ENCODE results near the gene ARHGAP27. TPM values are rescaled to one million over a fixed set of nuclear protein-coding genes. Genes with fewer than 3 reads are reported as not detected.

The ARHGAP27 gene
- total RNA-seq, 2 experiments from 2014 or later: 55.5 to 56.8 TPM

- no peaks in the 10 kb centered on the region for H3K36me3 ChIP-seq (ENCODE audit: insufficient read depth, low read length)
- no peaks in the 10 kb centered on the region for H3K79me2 ChIP-seq (ENCODE audit: insufficient read depth, low read depth, low read length)
- no peaks in the 10 kb centered on the region for H4K20me1 ChIP-seq (ENCODE audit: insufficient read depth, low read length)
- CTCF ChIA-PET (ENCODE audit: unreplicated experiment): interaction anchor here (0.9 kb wide), 1 partner anchor 27 kb away, joined by 3 read pairs; no protein-coding TSS in a partner anchor
- BruUV-seq (replicated peaks): no TSS peak
- DNase-seq (ENCODE audit: low spot score): no peak
- no peak overlapping the region for H2AFZ ChIP-seq (ENCODE audit: low read length)
- peaks cover 6% of the 10 kb centered on the region for H3K4me1 ChIP-seq (ENCODE audit: insufficient read depth, low read length, poor library complexity, severe bottlenecking)
- no peak overlapping the region for H3K27ac ChIP-seq (ENCODE audit: low read depth, low read length, poor library complexity, severe bottlenecking)
- no peaks in the 10 kb centered on the region for H3K9me2 ChIP-seq (ENCODE audit: insufficient read depth, low read length)
- TF ChIP-seq, protein P1, sequence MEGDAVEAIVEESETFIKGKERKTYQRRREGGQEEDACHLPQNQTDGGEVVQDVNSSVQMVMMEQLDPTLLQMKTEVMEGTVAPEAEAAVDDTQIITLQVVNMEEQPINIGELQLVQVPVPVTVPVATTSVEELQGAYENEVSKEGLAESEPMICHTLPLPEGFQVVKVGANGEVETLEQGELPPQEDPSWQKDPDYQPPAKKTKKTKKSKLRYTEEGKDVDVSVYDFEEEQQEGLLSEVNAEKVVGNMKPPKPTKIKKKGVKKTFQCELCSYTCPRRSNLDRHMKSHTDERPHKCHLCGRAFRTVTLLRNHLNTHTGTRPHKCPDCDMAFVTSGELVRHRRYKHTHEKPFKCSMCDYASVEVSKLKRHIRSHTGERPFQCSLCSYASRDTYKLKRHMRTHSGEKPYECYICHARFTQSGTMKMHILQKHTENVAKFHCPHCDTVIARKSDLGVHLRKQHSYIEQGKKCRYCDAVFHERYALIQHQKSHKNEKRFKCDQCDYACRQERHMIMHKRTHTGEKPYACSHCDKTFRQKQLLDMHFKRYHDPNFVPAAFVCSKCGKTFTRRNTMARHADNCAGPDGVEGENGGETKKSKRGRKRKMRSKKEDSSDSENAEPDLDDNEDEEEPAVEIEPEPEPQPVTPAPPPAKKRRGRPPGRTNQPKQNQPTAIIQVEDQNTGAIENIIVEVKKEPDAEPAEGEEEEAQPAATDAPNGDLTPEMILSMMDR (conservative IDR thresholded peaks at IDR 0.05; ENCODE audit: low read length): no peak
- no peak for TF ChIP-seq EZH2phosphoT487 (IDR thresholded peaks at IDR 0.05; ENCODE audit: borderline replicate concordance, low read depth, low read length)
- POLR2A ChIA-PET: interaction anchor here (0.6 kb wide), 1 partner anchor 317 kb away, joined by 4 read pairs; no protein-coding TSS in a partner anchor
- no peaks in the 10 kb centered on the region for H3K9me3 ChIP-seq (ENCODE audit: low read length)
- H3K4me3 ChIP-seq (ENCODE audit: low read depth, low read length, poor library complexity, severe bottlenecking): no peak overlapping the region
- intact Hi-C loops (cut with micrococcal nuclease; ENCODE audit: unreplicated experiment): no loop called here
- H3K4me2 ChIP-seq (ENCODE audit: low read length): no peak overlapping the region
These were observed 66.0 kb downstream of the ARHGAP27 start for GRCh38 chr17:45366691-45367090.

DNA sequence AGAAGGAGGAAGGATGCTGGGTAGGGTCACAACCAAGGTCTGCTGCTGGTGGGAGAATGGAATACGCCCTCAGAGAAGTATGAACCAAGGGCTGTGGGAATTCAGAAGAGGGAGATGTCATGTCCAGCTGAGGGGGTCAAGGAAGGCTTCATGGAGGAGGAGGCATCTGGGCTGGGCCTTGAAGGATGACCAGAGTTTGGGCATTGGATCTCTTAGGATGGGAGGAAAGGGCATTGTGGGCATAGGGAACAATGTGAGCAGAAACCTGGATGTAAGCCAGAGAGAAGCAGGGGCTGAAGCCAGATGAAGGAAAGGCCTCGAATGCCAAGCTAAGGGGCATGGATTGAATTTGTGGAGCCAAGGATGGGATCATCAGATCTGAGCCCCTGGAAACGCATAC lies 66.6 kb downstream of the ARHGAP27 start:
- ChIA-PET POLR2A (no interaction called here), CTCF (ENCODE audit: unreplicated experiment) (no interaction called here)
- no peak for DNase-seq (ENCODE audit: low spot score)
- no peaks in the 10 kb centered on the region for H3K9me2 ChIP-seq (ENCODE audit: insufficient read depth, low read length)
- no peak overlapping the region for H3K27ac ChIP-seq (ENCODE audit: low read depth, low read length, poor library complexity, severe bottlenecking)
- no peaks in the 10 kb centered on the region for H3K9me3 ChIP-seq (ENCODE audit: low read length)
- TF ChIP-seq, protein P1 (conservative IDR thresholded peaks at IDR 0.05; ENCODE audit: low read length): no peak
- TF ChIP-seq EZH2phosphoT487 (IDR thresholded peaks at IDR 0.05; ENCODE audit: borderline replicate concordance, low read depth, low read length): no peak
- no peak overlapping the region for H3K4me3 ChIP-seq (ENCODE audit: low read depth, low read length, poor library complexity, severe bottlenecking)
- peaks cover 6% of the 10 kb centered on the region for H3K4me1 ChIP-seq (ENCODE audit: insufficient read depth, low read length, poor library complexity, severe bottlenecking)
- no peaks in the 10 kb centered on the region for H3K79me2 ChIP-seq (ENCODE audit: insufficient read depth, low read depth, low read length)
- no peaks in the 10 kb centered on the region for H4K20me1 ChIP-seq (ENCODE audit: insufficient read depth, low read length)
- no peaks in the 10 kb centered on the region for H3K36me3 ChIP-seq (ENCODE audit: insufficient read depth, low read length)
- BruUV-seq (replicated peaks): no TSS peak
- intact Hi-C loops (cut with micrococcal nuclease; ENCODE audit: unreplicated experiment): no loop called here
- H2AFZ ChIP-seq (ENCODE audit: low read length): no peak overlapping the region
- no peak overlapping the region for H3K4me2 ChIP-seq (ENCODE audit: low read length)

DNA sequence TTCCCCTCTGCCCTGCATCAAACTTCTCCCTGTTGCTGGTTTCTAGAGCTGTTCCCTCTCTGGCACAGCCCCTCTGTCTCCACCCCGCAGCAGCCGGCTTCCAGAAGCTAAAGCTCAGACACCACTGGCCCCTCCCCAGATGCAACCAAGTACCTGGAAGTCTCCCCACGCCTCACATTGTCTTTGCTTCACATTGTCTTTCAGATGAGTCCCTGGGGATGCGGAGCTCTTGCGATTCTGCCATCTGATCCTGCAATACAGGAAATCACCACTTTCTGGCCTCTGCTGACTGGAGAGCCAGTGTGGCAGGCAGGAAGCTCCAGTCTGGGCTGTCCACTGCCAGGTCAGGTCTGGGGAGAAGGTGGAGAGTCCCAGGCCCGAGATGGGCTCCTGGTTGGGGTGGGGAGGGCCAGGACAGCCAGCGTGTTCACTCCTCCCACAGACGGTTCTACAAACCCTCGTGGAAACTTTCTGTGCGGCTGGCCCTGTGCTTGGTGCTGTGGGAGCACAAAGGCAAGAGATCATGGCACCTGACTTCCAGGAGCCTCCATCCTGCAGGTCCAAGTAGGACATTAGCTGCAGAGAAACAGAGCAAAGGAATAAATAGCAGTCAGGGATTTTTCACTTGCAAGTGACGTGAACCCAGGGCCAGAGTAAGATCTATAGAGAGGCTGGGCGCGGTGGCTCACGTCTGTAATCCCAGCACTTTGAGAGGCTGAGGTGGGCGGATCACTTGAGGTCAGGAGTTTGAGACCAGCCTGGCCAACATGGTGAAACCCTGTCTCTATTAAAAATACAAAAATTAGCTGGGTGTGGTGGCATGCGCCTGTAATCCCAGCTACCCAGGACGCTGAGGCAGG lies 67.9 kb downstream of the ARHGAP27 start:
- Histone ChIP-seq H3K27ac (ENCODE audit: low read depth, low read length, poor library complexity, severe bottlenecking) (no peak overlapping the region), H2AFZ (ENCODE audit: low read length) (peak overlapping the region; percentile 39; the same call in 1 of the 2 replicates), H3K9me3 (ENCODE audit: low read length) (no peaks in the 10 kb centered on the region), H3K9me2 (ENCODE audit: insufficient read depth, low read length) (no peaks in the 10 kb centered on the region), H3K4me3 (ENCODE audit: low read depth, low read length, poor library complexity, severe bottlenecking) (no peak overlapping the region), H3K79me2 (ENCODE audit: insufficient read depth, low read depth, low read length) (no peaks in the 10 kb centered on the region), H3K4me2 (ENCODE audit: low read length) (peak overlapping the region; percentile 33), H4K20me1 (ENCODE audit: insufficient read depth, low read length) (no peaks in the 10 kb centered on the region), H3K36me3 (ENCODE audit: insufficient read depth, low read length) (no peaks in the 10 kb centered on the region), H3K4me1 (ENCODE audit: insufficient read depth, low read length, poor library complexity, severe bottlenecking) (peaks cover 6% of the 10 kb centered on the region)
- TF ChIP-seq, protein P1 (conservative IDR thresholded peaks at IDR 0.05; ENCODE audit: low read length): no peak
- no peak for TF ChIP-seq EZH2phosphoT487 (IDR thresholded peaks at IDR 0.05; ENCODE audit: borderline replicate concordance, low read depth, low read length)
- intact Hi-C loops (cut with micrococcal nuclease; ENCODE audit: unreplicated experiment): no loop called here
- BruUV-seq (replicated peaks): no TSS peak
- ChIA-PET CTCF (ENCODE audit: unreplicated experiment) (no interaction called here), POLR2A (interaction anchor here (0.5 kb wide), 2 partner anchors 45 to 154 kb away, joined by 3 to 6 read pairs; no protein-coding TSS in a partner anchor)
- DNase-seq (ENCODE audit: low spot score): peak; percentile 50

Measured in OCI-LY7 (cell line).